IMR-90 (cell line): ENCODE data around the gene PLXNA3. TPM values are rescaled to one million over a fixed set of nuclear protein-coding genes. Genes with fewer than 3 reads are reported as not detected.

Source experiments
- ATAC-seq: fragments of 200-7000 bp; cut with Tn5 transposase; 2 replicates; pipeline ENCODE4 v1.9.1; 2020; ENCODE audit warnings: low read depth, mild to moderate bottlenecking, moderate library complexity
- BruUV-seq: library from RNA; stranded (reverse); fragments of 400-500 nt; replicated peaks from 2 replicates; lab custom pipeline; 2021; lab: Mats Ljungman, UMichigan
- CTCF ChIA-PET: fragments of 300-600 bp; formaldehyde crosslinking; extraction: SDS; loops from one replicate; lab custom pipeline; 2021; ENCODE audit warnings: antibody characterized with exemption; lab: Yijun Ruan, JAX
- POLR2A ChIA-PET: fragments of 300-600 bp; sonication (Branson Sonifier 250); formaldehyde crosslinking; loops from one replicate; lab custom pipeline; 2022; ENCODE audit warnings: antibody characterized with exemption; ENCODE audit not compliant: unreplicated experiment; lab: Charles Lee
- DNase-seq: peaks from one replicate; pipeline ENCODE4 v3.0.0; 2013
- H2AFZ ChIP-seq: replicated peaks from 2 replicates; pipeline ENCODE3; 2013; ENCODE audit warnings: low read length, mild to moderate bottlenecking; ENCODE audit not compliant: poor library complexity
- H2AK5ac ChIP-seq: 2 replicates; pipeline ENCODE4 v1.6.1; 2013; ENCODE audit warnings: low read depth, low read length, inconsistent platforms
- H2AK9ac ChIP-seq: replicated peaks from 2 replicates; pipeline ENCODE3; 2013; ENCODE audit warnings: mild to moderate bottlenecking, low read depth, low read length, moderate library complexity; ENCODE audit not compliant: poor library complexity
- H2BK120ac ChIP-seq: 2 replicates; pipeline ENCODE4 v1.6.1; 2013; ENCODE audit warnings: low read depth, low read length, inconsistent platforms
- H2BK15ac ChIP-seq: 3 replicates; pipeline ENCODE4 v1.6.1; 2013; ENCODE audit warnings: low read depth, low read length, inconsistent platforms
- H2BK20ac ChIP-seq: 2 replicates; pipeline ENCODE4 v1.6.1; 2013; ENCODE audit warnings: low read depth, mild to moderate bottlenecking, inconsistent platforms, low read length, moderate library complexity
- H2BK5ac ChIP-seq: 2 replicates; pipeline ENCODE4 v1.6.1; 2013; ENCODE audit warnings: mild to moderate bottlenecking, low read depth, low read length, inconsistent platforms; ENCODE audit not compliant: poor library complexity, severe bottlenecking
- H3K14ac ChIP-seq: replicated peaks from 2 replicates; pipeline ENCODE4 v1.6.1; 2013; ENCODE audit warnings: low read depth, low read length, inconsistent platforms
- H3K18ac ChIP-seq: 2 replicates; pipeline ENCODE4 v1.6.1; 2013; ENCODE audit warnings: low read depth, low read length, control low read depth
- H3K23ac ChIP-seq: 2 replicates; pipeline ENCODE4 v1.6.1; 2013; ENCODE audit warnings: low read depth, low read length, inconsistent platforms
- H3K27ac ChIP-seq: 2 replicates; pipeline ENCODE4 v1.5.1; 2013; ENCODE audit warnings: mild to moderate bottlenecking, control low read depth, low read length; ENCODE audit not compliant: insufficient read depth
- H3K27me3 ChIP-seq: 2 replicates; pipeline ENCODE4 v1.6.1; 2013; ENCODE audit warnings: low read length; ENCODE audit not compliant: control insufficient read depth, insufficient read depth
- H3K36me3 ChIP-seq: 2 replicates; pipeline ENCODE4 v1.6.1; 2013; ENCODE audit warnings: low read length, mixed read lengths; ENCODE audit not compliant: control insufficient read depth, insufficient read depth
- H3K4ac ChIP-seq: 2 replicates; pipeline ENCODE4 v1.6.1; 2013; ENCODE audit warnings: low read depth, low read length, inconsistent platforms
- H3K4me1 ChIP-seq: 2 replicates; pipeline ENCODE4 v1.6.1; 2013; ENCODE audit warnings: low read length, mixed read lengths; ENCODE audit not compliant: control insufficient read depth, insufficient read depth
- H3K4me2 ChIP-seq: 2 replicates; pipeline ENCODE4 v1.6.1; 2013; ENCODE audit warnings: low read depth, mild to moderate bottlenecking, control low read depth, low read length, moderate library complexity
- H3K4me3 ChIP-seq: 2 replicates; pipeline ENCODE4 v1.5.1; 2013; ENCODE audit warnings: low read depth, mild to moderate bottlenecking, control low read depth, low read length, moderate library complexity; ENCODE audit not compliant: insufficient read depth
- H3K56ac ChIP-seq: 2 replicates; pipeline ENCODE4 v1.6.1; 2013; ENCODE audit warnings: low read length, inconsistent platforms; ENCODE audit not compliant: insufficient read depth; ENCODE audit errors: extremely low read depth
- H3K79me1 ChIP-seq, 2 experiments: 2 replicates each; pipeline ENCODE4 v1.6.1; 2013; ENCODE audit warnings: low read length in 2 of 2, inconsistent platforms in 1 of 2, low read depth in 1 of 2
- H3K9ac ChIP-seq: 2 replicates; pipeline ENCODE4 v1.6.1; 2013; ENCODE audit warnings: low read depth, low read length, control low read depth
- H3K9me1 ChIP-seq: 2 replicates; pipeline ENCODE4 v1.6.1; 2013; ENCODE audit warnings: low read length, inconsistent platforms; ENCODE audit not compliant: insufficient read depth
- H3K9me3 ChIP-seq: 2 replicates; pipeline ENCODE4 v1.6.1; 2013; ENCODE audit warnings: low read length; ENCODE audit not compliant: control insufficient read depth, insufficient read depth
- H4K20me1 ChIP-seq: 2 replicates; pipeline ENCODE4 v1.6.1; 2013; ENCODE audit warnings: low read length, inconsistent platforms; ENCODE audit not compliant: insufficient read depth
- H4K5ac ChIP-seq: 2 replicates; pipeline ENCODE4 v1.6.1; 2013; ENCODE audit warnings: mild to moderate bottlenecking, low read depth, low read length, control low read depth
- H4K8ac ChIP-seq, 2 experiments: 2 replicates each; pipeline ENCODE4 v1.6.1; 2013; ENCODE audit warnings: low read depth in 2 of 2, low read length in 2 of 2, control low read depth in 1 of 2, inconsistent platforms in 1 of 2
- H4K91ac ChIP-seq: 2 replicates; pipeline ENCODE4 v1.6.1; 2013; ENCODE audit warnings: low read depth, low read length, inconsistent platforms; ENCODE audit not compliant: insufficient read depth
- RCOR1 ChIP-seq: IDR thresholded peaks from 2 replicates; pipeline ENCODE4 v1.6.1; 2012; ENCODE audit warnings: mild to moderate bottlenecking, low read length, improper control_type of control experiment; ENCODE audit not compliant: insufficient replicate concordance
- WGBS, 2 experiments: methylation state at CpG; one replicate each; pipeline versions ENCODE4 v1.1.5 to v1.1.7; 2013; ENCODE audit warnings: missing lambda C conversion rate in 2 of 2; ENCODE audit not compliant: insufficient read length in 1 of 2; ENCODE audit errors: extremely low coverage in 2 of 2; 5-methylcytosine and 5-hydroxymethylcytosine counted together
- dilution Hi-C: fragments of 300-500 bp; cut with HindIII; formaldehyde crosslinking; loops from one replicate; pipeline ENCODE4 v1.14.3; 2018; ENCODE audit warnings: low sequenced_read_pairs; ENCODE audit not compliant: unreplicated experiment
- in situ Hi-C: fragments of 300-500 bp; cut with MboI; formaldehyde crosslinking; loops from 3 replicates; pipeline ENCODE4 v1.14.3; 2019; ENCODE audit warnings: low sequenced_read_pairs, inconsistent platforms, mixed read lengths
- intact Hi-C: fragments of 100-400 bp; cut with micrococcal nuclease; formaldehyde crosslinking; loops from 2 replicates; pipeline ENCODE4 v1.10.0; 2022
- polyA plus RNA-seq, 3 experiments: library from polyadenylated mRNA; depleted of rRNA; stranded (reverse); fragments of >200 nt; gene quantifications; 2 replicates each; pipeline ENCODE4 v1.2.3, GENCODE V29; 2012; ENCODE audit warnings: low replicate concordance in 1 of 3
- total RNA-seq: library from RNA; depleted of rRNA; stranded (reverse); fragments of >200 nt; gene quantifications from 2 replicates; pipeline ENCODE4 v1.2.3, GENCODE V29; 2012

PLXNA3 gene
- total and polyA plus RNA-seq, 2 of the 4 experiments (the other 2 are of a cell fraction): 4.3 to 111 TPM

DNA sequence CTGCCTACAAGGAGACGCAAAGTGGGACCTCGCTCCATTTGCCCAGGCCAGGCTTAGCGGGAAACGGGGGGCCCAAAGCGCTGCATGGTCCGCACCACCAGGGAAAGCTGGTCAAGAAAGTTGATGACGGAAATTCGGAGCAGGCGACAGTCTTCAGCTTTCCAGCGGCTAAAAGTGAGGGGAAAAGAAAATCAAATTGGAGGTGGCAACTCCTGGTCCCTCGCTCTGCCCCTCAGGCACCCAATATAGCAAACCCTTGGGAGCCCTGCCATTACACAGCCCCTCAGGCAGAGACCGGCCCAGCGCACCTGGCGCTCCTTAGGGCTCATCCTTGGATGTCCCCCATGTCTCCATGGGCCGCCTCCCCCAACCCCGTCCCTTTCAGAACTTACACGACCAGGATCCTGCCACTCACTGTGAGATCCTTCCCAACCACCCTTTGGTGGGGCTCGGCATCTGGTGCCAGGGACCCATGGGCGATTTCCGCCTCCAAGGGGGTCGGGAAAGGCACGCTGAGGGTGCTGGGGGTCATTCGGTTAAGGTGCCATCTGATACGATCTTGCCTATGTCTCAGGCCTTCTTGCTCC, 19.9 kb downstream of the PLXNA3 start:
- Histone ChIP-seq H4K5ac (no peak overlapping the region), H2AK9ac (peak overlapping the region; percentile 44), H2BK5ac (peak overlapping the region; percentile 18), H3K4me1 (no peaks in the 10 kb centered on the region), H3K9me3 (no peaks in the 10 kb centered on the region; the same call in 1 of the 2 replicates), H2BK120ac (no peak overlapping the region), H3K18ac (0 out of 2 replicates have a peak overlapping the region, but pooled peaks have one; percentile 14), H3K4ac (peak overlapping the region; percentile 24), H3K9ac (peak overlapping the region; percentile 88), H2AK5ac (peak overlapping the region; percentile 43), H3K27me3 (no peaks in the 10 kb centered on the region), H3K79me1 (no peaks in the 10 kb centered on the region; a peak in 1 of 4 replicates), H3K56ac (no peak overlapping the region), H4K91ac (no peak overlapping the region), H4K8ac (0 out of 4 replicates have a peak overlapping the region, but pooled peaks of 1 of the 2 experiments have one; percentile 69), H3K27ac (peak overlapping the region; percentile 78), H3K36me3 (peaks cover 5% of the 10 kb centered on the region; the same call in 1 of the 2 replicates), H3K14ac (peak overlapping the region; percentile 44), H3K4me3 (peak overlapping the region; percentile 52), H3K9me1 (no peaks in the 10 kb centered on the region), H2BK20ac (no peak overlapping the region), H2AFZ (peak overlapping the region; percentile 93), H3K4me2 (peak overlapping the region; percentile 91), H4K20me1 (no peaks in the 10 kb centered on the region; the same call in 1 of the 2 replicates), H3K23ac (peak overlapping the region; percentile 80; the same call in 1 of the 2 replicates), H2BK15ac (no peak overlapping the region)
- dilution Hi-C loops: no loop called here
- BruUV-seq: no TSS peak
- DNase-seq (no peak), ATAC-seq (peak; percentile 1; the same call in 1 of the 2 replicates)
- TF ChIP-seq RCOR1: no peak
- in situ Hi-C loops: no loop called here
- CTCF ChIA-PET: no interaction called here
- POLR2A ChIA-PET: interaction anchor here (0.8 kb wide), 2 partner anchors 13 to 80 kb away, joined by 3 read pairs; no protein-coding TSS in a partner anchor
- intact Hi-C loops: no loop called here
- WGBS, 2 experiments: 50% methylated on average over 8 of the region's 24 CpGs; no CpG with 5 or more reads in 1 of the 2 experiments
